K562 (cell line): ENCODE data around the gene MAP3K14. TPM values are rescaled to one million over a fixed set of nuclear protein-coding genes. Genes with fewer than 3 reads are reported as not detected.
A peak's percentile ranks its signal among the peaks of the same experiment; 100 is the strongest.

Experiments
- CXXC5 ChIP-seq: fragments of 250-450 bp; sonication (Bioruptor Pico); IDR thresholded peaks from 2 replicates; pipeline ENCODE4 v1.8.0; 2022; ENCODE audit warnings: inconsistent platforms, mild to moderate bottlenecking, moderate library complexity
- DMBX1 ChIP-seq: fragments of 250-450 bp; sonication (Bioruptor Pico); IDR thresholded peaks from 2 replicates; pipeline ENCODE4 v1.8.0; 2022; ENCODE audit warnings: inconsistent platforms, mild to moderate bottlenecking, moderate library complexity, borderline replicate concordance
- EWSR1 ChIP-seq: fragments of 450-650 bp; IDR thresholded peaks from 2 replicates; pipeline ENCODE4 v1.6.1; 2018; ENCODE audit warnings: borderline replicate concordance, mild to moderate bottlenecking, low read depth, moderate library complexity; ENCODE audit not compliant: partially characterized antibody
- GABPB1 ChIP-seq: sonication (generic); formaldehyde crosslinking; IDR thresholded peaks from 2 replicates; pipeline ENCODE4 v1.8.0; 2022; ENCODE audit warnings: mild to moderate bottlenecking, missing genetic modification reagents
- KDM4B ChIP-seq, 2 experiments: fragments of 450-650 bp in 1 of 2; sonication (generic) in 1 of 2; IDR thresholded peaks; 2 replicates each; pipeline ENCODE4 v1.6.1; 2016 to 2017; ENCODE audit warnings: borderline replicate concordance in 2 of 2, antibody characterized with exemption in 1 of 2, low read depth in 1 of 2, mild to moderate bottlenecking in 1 of 2
- LEF1 ChIP-seq: fragments of 450-650 bp; IDR thresholded peaks from 2 replicates; pipeline ENCODE4 v1.6.1; 2016; ENCODE audit warnings: mild to moderate bottlenecking
- MLX ChIP-seq, 2 experiments: fragments of 450-650 bp in 1 of 2; sonication (generic) in 1 of 2; formaldehyde crosslinking; conservative IDR thresholded peaks; 2 replicates each; pipeline versions ENCODE4 v1.4.0 to v1.8.1; 2020 to 2022; ENCODE audit warnings: mild to moderate bottlenecking in 1 of 2, missing genetic modification reagents in 1 of 2
- NFE2 ChIP-seq: IDR thresholded peaks from 2 replicates; pipeline ENCODE4 v1.6.1; 2014; ENCODE audit warnings: antibody characterized with exemption, low read depth
- NR2F6 ChIP-seq: fragments of 450-650 bp; formaldehyde crosslinking; IDR thresholded peaks from 2 replicates; pipeline ENCODE4 v1.4.0; 2020; ENCODE audit warnings: mild to moderate bottlenecking
- NR4A1 ChIP-seq, 2 experiments: fragments of 250-450 bp in 1 of 2; fragments of 450-650 bp in 1 of 2; sonication (Bioruptor Pico) in 1 of 2; IDR thresholded peaks; 2 replicates each; pipeline versions ENCODE4 v1.4.0 to v1.6.1; 2016 to 2020; ENCODE audit warnings: mild to moderate bottlenecking in 2 of 2, missing compliant biosample characterization in 1 of 2, missing genetic modification characterization in 1 of 2, moderate library complexity in 1 of 2
- RAD51 ChIP-seq: fragments of 450-650 bp; IDR thresholded peaks from 2 replicates; pipeline ENCODE4 v1.7.1; 2016; ENCODE audit warnings: low read depth, mild to moderate bottlenecking, borderline replicate concordance
- TBP ChIP-seq: optimal IDR thresholded peaks from 2 replicates; pipeline ENCODE3; 2011; ENCODE audit warnings: low read depth, low read length, improper control_type of control experiment
- TFAP4 ChIP-seq: sonication (generic); formaldehyde crosslinking; IDR thresholded peaks from 2 replicates; pipeline ENCODE4 v1.8.0; 2022; ENCODE audit warnings: missing genetic modification reagents, mild to moderate bottlenecking, moderate library complexity, borderline replicate concordance
- TSHZ1 ChIP-seq: fragments of 250-450 bp; sonication (Bioruptor Pico); IDR thresholded peaks from 2 replicates; pipeline ENCODE4 v1.4.0; 2020; ENCODE audit warnings: mild to moderate bottlenecking, moderate library complexity
- UBTF ChIP-seq, 2 experiments: IDR thresholded peaks; 2 replicates each; pipeline ENCODE4 v1.6.1; 2012; ENCODE audit warnings: improper control_type of control experiment in 2 of 2, low read depth in 2 of 2, low read length in 2 of 2, borderline replicate concordance in 1 of 2
- ZBTB1 ChIP-seq: sonication (generic); formaldehyde crosslinking; IDR thresholded peaks from 2 replicates; pipeline ENCODE4 v1.8.1; 2023; ENCODE audit warnings: missing genetic modification reagents, low read depth, mild to moderate bottlenecking, borderline replicate concordance
- ZNF584 ChIP-seq: fragments of 200-800 bp; sonication (Bioruptor generic); IDR thresholded peaks from 2 replicates; pipeline ENCODE4 v1.6.1; 2016; ENCODE audit warnings: low read depth, mild to moderate bottlenecking, missing genetic modification characterization, missing compliant biosample characterization
- ZNF76 ChIP-seq: fragments of 250-450 bp; sonication (Bioruptor Pico); IDR thresholded peaks from 2 replicates; pipeline ENCODE4 v1.4.0; 2020; ENCODE audit warnings: mild to moderate bottlenecking, moderate library complexity, borderline replicate concordance
- ZSCAN32 ChIP-seq: fragments of 450-650 bp; formaldehyde crosslinking; IDR thresholded peaks from 2 replicates; pipeline ENCODE4 v1.4.0; 2020; ENCODE audit warnings: mild to moderate bottlenecking, moderate library complexity
- polyA plus RNA-seq, 8 experiments: library from polyadenylated mRNA; depleted of rRNA in 4 of 8; stranded (reverse) in 5 of 8; unstranded in 3 of 8; fragments of >200 nt; fragmentation: Nextera tagmentation in 2 of 8; fragmentation: Illumina TruSeq in 1 of 8; extraction: Ambion mirVana in 2 of 8; extraction: Trizol in 1 of 8; gene quantifications; 2 replicates each; pipeline versions ENCODE4 v1.2.1 to v1.2.3, GENCODE V29; 2011 to 2014; ENCODE audit warnings: inconsistent platforms in 1 of 8, missing spikeins in 1 of 8
- total RNA-seq, 7 experiments: library from RNA; depleted of rRNA in 6 of 7; stranded (reverse); fragments of >200 nt in 6 of 7; fragmentation: Illumina TruSeq in 2 of 7; extraction: Trizol in 2 of 7; gene quantifications; 2 replicates each; pipeline versions ENCODE4 v1.2.1 to v1.2.3, GENCODE V29; 2011 to 2021; ENCODE audit warnings: low replicate concordance in 1 of 7

The MAP3K14 gene
- total and polyA plus RNA-seq, 9 of the 15 experiments (the other 6 are each of a cell fraction or from before 2014, with no cell fraction given) = 0.45 to 8.7 (median 3.2) TPM

- TF ChIP-seq TSHZ1 (CRISPR knock-in tag) (no peak), ZBTB1 (CRISPR knock-in tag) (peak; percentile 49; the same call in 1 of the 2 replicates), ZNF76 (CRISPR knock-in tag) (0 out of 2 replicates have a peak, but pooled peaks have one; percentile 13), ZNF584 (CRISPR knock-in tag) (no peak; the same call in 1 of the 2 replicates), GABPB1 (peak; percentile 67; the same call in 1 of the 2 replicates), ZSCAN32 (CRISPR knock-in tag) (no peak), DMBX1 (CRISPR knock-in tag) (peak; percentile 68; the same call in 1 of the 2 replicates), TBP (peak; percentile 64), UBTF (IDR thresholded peaks at IDR 0.05; ENCODE audit: borderline replicate concordance in 1 of 2, low read depth in 2 of 2, low read length in 2 of 2) (peak; percentile 47 to 74; a peak in 2 of 4 replicates), KDM4B (IDR thresholded peaks at IDR 0.05; ENCODE audit: borderline replicate concordance in 2 of 2, low read depth in 1 of 2) (peak in 1 of 2 experiments; percentile 80; a peak in 1 of 4 replicates), EWSR1 (no peak), LEF1 (peak; percentile 85), RAD51 (0 out of 2 replicates have a peak, but pooled peaks have one; percentile 21), NFE2 (peak; percentile 46), NR4A1 (CRISPR knock-in tag; IDR thresholded peaks at IDR 0.05) (no peak), NR4A1 (tag; IDR thresholded peaks at IDR 0.05) (0 out of 2 replicates have a peak, but pooled peaks have one; percentile 63), MLX (CRISPR knock-in tag; conservative IDR thresholded peaks at IDR 0.05) (no peak), TFAP4 (peak; percentile 83), CXXC5 (CRISPR knock-in tag) (peak; percentile 52), NR2F6 (CRISPR knock-in tag) (no peak)
These were observed 90.8 kb downstream of the MAP3K14 start (continued) for GRCh38 chr17:45225964-45226530.
